HepG2 (cell line): ENCODE results near the gene C7orf57. TPM values are rescaled to one million over a fixed set of nuclear protein-coding genes. Genes with fewer than 3 reads are reported as not detected.
A peak's percentile ranks its signal among the peaks of the same experiment; 100 is the strongest.

Experiments
- ADNP ChIP-seq: sonication (generic); formaldehyde crosslinking; IDR thresholded peaks from 2 replicates; pipeline ENCODE4 v1.4.0; 2020; ENCODE audit warnings: missing genetic modification reagents
- ATF1 ChIP-seq: IDR thresholded peaks from 2 replicates; pipeline ENCODE4 v1.6.1; 2016; ENCODE audit warnings: mild to moderate bottlenecking, control low read depth
- CBFB ChIP-seq: sonication (generic); formaldehyde crosslinking; IDR thresholded peaks from 2 replicates; pipeline ENCODE4 v1.4.0; 2020; ENCODE audit warnings: missing genetic modification reagents
- CENPBD1 ChIP-seq: sonication (generic); formaldehyde crosslinking; IDR thresholded peaks from 2 replicates; pipeline ENCODE4 v1.8.0; 2022; ENCODE audit warnings: missing genetic modification reagents, low read depth, mild to moderate bottlenecking, borderline replicate concordance
- ELF3 ChIP-seq: IDR thresholded peaks from 2 replicates; pipeline ENCODE4 v1.6.1; 2016; ENCODE audit warnings: missing genetic modification reagents, missing compliant biosample characterization
- JDP2 ChIP-seq: sonication (generic); formaldehyde crosslinking; IDR thresholded peaks from 2 replicates; pipeline ENCODE4 v1.8.1; 2022; ENCODE audit warnings: missing genetic modification reagents, borderline replicate concordance
- MBNL3 ChIP-seq: fragments of 250-450 bp; sonication (Bioruptor Pico); conservative IDR thresholded peaks from 2 replicates; pipeline ENCODE4 v1.8.0; 2022; ENCODE audit warnings: mild to moderate bottlenecking, inconsistent platforms
- MED1 ChIP-seq: sonication (generic); formaldehyde crosslinking; IDR thresholded peaks from 2 replicates; pipeline ENCODE4 v1.4.0; 2020; ENCODE audit warnings: missing genetic modification reagents
- NBN ChIP-seq: fragments of 450-650 bp; conservative IDR thresholded peaks from 2 replicates; pipeline ENCODE4 v1.6.1; 2017
- REST ChIP-seq, 2 experiments: IDR thresholded peaks; 2 replicates each; pipeline ENCODE4 v1.6.1; 2011 to 2012; ENCODE audit warnings: low read length in 2 of 2, borderline replicate concordance in 1 of 2, low read depth in 1 of 2, mild to moderate bottlenecking in 1 of 2, moderate library complexity in 1 of 2
- SSRP1 ChIP-seq: IDR thresholded peaks from 2 replicates; pipeline ENCODE4 v1.6.1; 2016; ENCODE audit warnings: control low read depth
- TAF1 ChIP-seq: sonication (generic); formaldehyde crosslinking; IDR thresholded peaks from 2 replicates; pipeline ENCODE4 v1.4.0; 2020; ENCODE audit warnings: missing genetic modification reagents
- TFDP2 ChIP-seq: sonication (generic); formaldehyde crosslinking; IDR thresholded peaks from 2 replicates; pipeline ENCODE4 v1.4.0; 2020; ENCODE audit warnings: missing genetic modification reagents
- TRIM22 ChIP-seq: fragments of 450-650 bp; IDR thresholded peaks from 2 replicates; pipeline ENCODE4 v1.6.1; 2017
- ZFP1 ChIP-seq: IDR thresholded peaks from 2 replicates; pipeline ENCODE4 v1.6.1; 2016
- ZNF138 ChIP-seq: sonication (generic); formaldehyde crosslinking; IDR thresholded peaks from 2 replicates; pipeline ENCODE4 v1.5.0; 2020; ENCODE audit warnings: mild to moderate bottlenecking, low read depth, missing genetic modification reagents
- ZNF276 ChIP-seq: sonication (generic); formaldehyde crosslinking; IDR thresholded peaks from 2 replicates; pipeline ENCODE4 v1.4.0; 2020; ENCODE audit warnings: mild to moderate bottlenecking, low read depth, missing genetic modification reagents
- ZNF350 ChIP-seq: sonication (generic); formaldehyde crosslinking; IDR thresholded peaks from 2 replicates; pipeline ENCODE4 v1.4.0; 2020; ENCODE audit warnings: mild to moderate bottlenecking, low read depth, missing genetic modification reagents, borderline replicate concordance
- ZNF589 ChIP-seq: sonication (generic); formaldehyde crosslinking; conservative IDR thresholded peaks from 2 replicates; pipeline ENCODE4 v1.8.0; 2022; ENCODE audit warnings: mild to moderate bottlenecking, moderate library complexity, missing genetic modification reagents
- ZNF660 ChIP-seq: sonication (generic); formaldehyde crosslinking; IDR thresholded peaks from 2 replicates; pipeline ENCODE4 v1.5.1; 2020; ENCODE audit warnings: mild to moderate bottlenecking, low read depth, missing genetic modification reagents, borderline replicate concordance
- ZNF746 ChIP-seq: sonication (generic); formaldehyde crosslinking; IDR thresholded peaks from 2 replicates; pipeline ENCODE4 v1.8.0; 2022; ENCODE audit warnings: mild to moderate bottlenecking, missing genetic modification reagents
- polyA plus RNA-seq, 8 experiments: library from polyadenylated mRNA; depleted of rRNA in 3 of 8; stranded (reverse) in 7 of 8; unstranded in 1 of 8; fragments of >200 nt; fragmentation: Illumina TruSeq in 4 of 8; extraction: Trizol in 4 of 8; gene quantifications; 2 replicates each; pipeline versions ENCODE4 v1.2.1 to v1.2.3, GENCODE V29; 2011 to 2016; ENCODE audit warnings: low read depth in 4 of 8, missing spikeins in 1 of 8, mixed read lengths in 1 of 8; ENCODE audit not compliant: insufficient read depth in 1 of 8
- total RNA-seq, 5 experiments: library from RNA; depleted of rRNA; stranded (reverse); fragments of >200 nt; fragmentation: Illumina TruSeq; extraction: Trizol; gene quantifications; 2 replicates each; pipeline ENCODE4 v1.2.3, GENCODE V29; 2016; ENCODE audit warnings: low read depth in 1 of 5

C7orf57 gene
- total and polyA plus RNA-seq, 2 of the 13 experiments (the other 11 are each of a cell fraction or from before 2014, with no cell fraction given) = not detected

- TF ChIP-seq REST (IDR thresholded peaks at IDR 0.05; ENCODE audit: borderline replicate concordance in 1 of 2, low read depth in 1 of 2, low read length in 2 of 2) = no peak
- no peak for TF ChIP-seq ADNP (CRISPR knock-in tag)
- TF ChIP-seq ZNF746 (CRISPR knock-in tag) = peak; percentile 48; the same call in 1 of the 2 replicates
- TF ChIP-seq TAF1 (CRISPR knock-in tag) = peak; percentile 67
- no peak for TF ChIP-seq NBN
- TF ChIP-seq ZNF589 (CRISPR knock-in tag) = no peak; the same call in 1 of the 2 replicates
- no peak for TF ChIP-seq ZNF350 (CRISPR knock-in tag)
- peak; percentile 33; the same call in 1 of the 2 replicates for TF ChIP-seq TFDP2 (CRISPR knock-in tag)
- TF ChIP-seq ELF3 (CRISPR knock-in tag) = no peak
- 0 out of 2 replicates have a peak, but pooled peaks have one; percentile 8 for TF ChIP-seq MED1 (CRISPR knock-in tag)
- no peak for TF ChIP-seq ZFP1 (CRISPR knock-in tag)
- TF ChIP-seq MBNL3 (CRISPR knock-in tag) = no peak
- TF ChIP-seq ATF1 (CRISPR knock-in tag) = no peak
- no peak for TF ChIP-seq TRIM22
- no peak for TF ChIP-seq ZNF276 (CRISPR knock-in tag)
- TF ChIP-seq SSRP1 (CRISPR knock-in tag) = no peak
- peak; percentile 68; the same call in 1 of the 2 replicates for TF ChIP-seq CBFB (CRISPR knock-in tag)
- no peak for TF ChIP-seq ZNF660 (CRISPR knock-in tag)
- TF ChIP-seq CENPBD1 (CRISPR knock-in tag) = 0 out of 2 replicates have a peak, but pooled peaks have one; percentile 73
- TF ChIP-seq ZNF138 (CRISPR knock-in tag) = no peak
- no peak for TF ChIP-seq JDP2 (CRISPR knock-in tag)
These were observed 54.0 kb downstream of the C7orf57 start, which contains the start of gene UPP1 (continued) for GRCh38 chr7:48089046-48090003.
